A673 (cell line): Measurements from ENCODE around the gene DYDC2. TPM values are rescaled to one million over a fixed set of nuclear protein-coding genes. Genes with fewer than 3 reads are reported as not detected.

Experiments
- BruUV-seq: library from RNA; stranded (reverse); fragments of 400-500 nt; replicated peaks from 2 replicates; lab custom pipeline; 2021; lab: Mats Ljungman, UMichigan
- CTCF ChIA-PET: fragments of 300-600 bp; sonication (Branson Sonifier 250); formaldehyde crosslinking; loops from one replicate; lab custom pipeline; 2022; ENCODE audit warnings: antibody characterized with exemption; lab: Charles Lee
- POLR2A ChIA-PET: fragments of 300-600 bp; sonication (Branson Sonifier 250); formaldehyde crosslinking; loops from one replicate; lab custom pipeline; 2022; ENCODE audit warnings: antibody characterized with exemption; ENCODE audit not compliant: low non-redundant PET; lab: Charles Lee
- DNase-seq: peaks from one replicate; pipeline ENCODE4 v3.0.0-alpha.2; 2015; ENCODE audit warnings: low spot score
- H3K27ac ChIP-seq: fragments of 200-600 bp; sonication (generic); 2 replicates; pipeline ENCODE4 v1.5.1; 2016; ENCODE audit warnings: mixed run types, low read depth, mild to moderate bottlenecking, mixed read lengths, antibody characterized with exemption, low read length; ENCODE audit not compliant: poor library complexity, severe bottlenecking
- H3K27me3 ChIP-seq: fragments of 200-600 bp; sonication (generic); replicated peaks from 2 replicates; pipeline ENCODE4 v1.6.1; 2017; ENCODE audit warnings: mixed run types, low read depth, mild to moderate bottlenecking, mixed read lengths, antibody characterized with exemption, low read length; ENCODE audit not compliant: insufficient read depth, poor library complexity
- H3K36me3 ChIP-seq: fragments of 200-600 bp; sonication (generic); 2 replicates; pipeline ENCODE4 v1.6.1; 2016; ENCODE audit warnings: mixed run types, mild to moderate bottlenecking, mixed read lengths, antibody characterized with exemption, low read length; ENCODE audit not compliant: insufficient read depth, poor library complexity, severe bottlenecking
- H3K4me1 ChIP-seq: fragments of 200-600 bp; sonication (generic); 2 replicates; pipeline ENCODE4 v1.6.1; 2017; ENCODE audit warnings: mixed run types, mild to moderate bottlenecking, mixed read lengths, antibody characterized with exemption, low read length; ENCODE audit not compliant: insufficient read depth, poor library complexity, severe bottlenecking
- H3K4me3 ChIP-seq: fragments of 200-600 bp; sonication (generic); 2 replicates; pipeline ENCODE4 v1.5.1; 2016; ENCODE audit warnings: low read depth, mixed run types, mild to moderate bottlenecking, mixed read lengths, low read length; ENCODE audit not compliant: poor library complexity, severe bottlenecking
- H3K9me3 ChIP-seq: fragments of 200-600 bp; sonication (generic); 2 replicates; pipeline ENCODE4 v1.6.1; 2016; ENCODE audit warnings: mixed run types, low read depth, mild to moderate bottlenecking, mixed read lengths, antibody characterized with exemption, low read length; ENCODE audit not compliant: poor library complexity, severe bottlenecking
- CTCF ChIP-seq: fragments of 300-800, 200-600 bp; sonication (generic); conservative IDR thresholded peaks from 2 replicates; pipeline ENCODE4 v1.5.1; 2017; ENCODE audit warnings: low read depth, mild to moderate bottlenecking, antibody characterized with exemption, low read length, moderate library complexity, mixed read lengths
- EZH2 ChIP-seq: fragments of 200-600 bp; sonication (generic); IDR thresholded peaks from 2 replicates; pipeline ENCODE4 v1.6.1; 2017; ENCODE audit warnings: borderline replicate concordance, low read depth, mild to moderate bottlenecking, mixed read lengths, antibody characterized with exemption, low read length; ENCODE audit not compliant: poor library complexity, severe bottlenecking
- intact Hi-C: fragments of 100-400 bp; cut with micrococcal nuclease; formaldehyde crosslinking; loops from one replicate; pipeline ENCODE4 v1.10.0; 2022; ENCODE audit not compliant: unreplicated experiment
- total RNA-seq: library from RNA; stranded (reverse); gene quantifications from 2 replicates; pipeline ENCODE4 v1.2.3, GENCODE V29; 2021

The DYDC2 gene
- total RNA-seq, 1 experiment from 2014 or later: not detected

- ChIA-PET CTCF (interaction anchor here (0.9 to 1.9 kb wide), 5 partner anchors 9 to 563 kb away, joined by 3 to 7 read pairs (median 4); no protein-coding TSS in a partner anchor), POLR2A (interaction anchor here (0.6 kb wide), 1 partner anchor 166 kb away, joined by 9 read pairs; no protein-coding TSS in a partner anchor)
- no peak overlapping the region for H3K27ac ChIP-seq
- DNase-seq: peak; percentile 62
- no peak overlapping the region for H3K4me3 ChIP-seq
- intact Hi-C loops: loop anchor here (1.0 to 5.0 kb wide), 3 partner anchors 62 to 214 kb away; no protein-coding TSS in a partner anchor
- no peaks in the 10 kb centered on the region for H3K27me3 ChIP-seq
- BruUV-seq: no TSS peak
- H3K36me3 ChIP-seq: no peaks in the 10 kb centered on the region
- no peaks in the 10 kb centered on the region for H3K9me3 ChIP-seq
- TF ChIP-seq EZH2 (no peak), CTCF (peak; percentile 71)
- H3K4me1 ChIP-seq: no peaks in the 10 kb centered on the region
Observed at GRCh38 chr10:80382989-80383388, 26.4 kb downstream of the DYDC2 start.

GRCh38 chr10:80390740-80391139 lies 34.2 kb downstream of the DYDC2 start:
- POLR2A ChIA-PET: no interaction called here
- intact Hi-C loops: no loop called here
- Histone ChIP-seq H3K27ac (no peak overlapping the region), H3K4me3 (no peak overlapping the region), H3K27me3 (no peaks in the 10 kb centered on the region), H3K36me3 (no peaks in the 10 kb centered on the region), H3K4me1 (no peaks in the 10 kb centered on the region), H3K9me3 (no peaks in the 10 kb centered on the region)
- DNase-seq: no peak
- no TSS peak for BruUV-seq
- TF ChIP-seq CTCF (no peak), EZH2 (no peak)
- CTCF ChIA-PET: no interaction called here

GRCh38 chr10:80392250-80392649 lies 35.7 kb downstream of the DYDC2 start:
- Histone ChIP-seq H3K4me1 (no peaks in the 10 kb centered on the region), H3K27ac (no peak overlapping the region), H3K27me3 (no peaks in the 10 kb centered on the region), H3K9me3 (no peaks in the 10 kb centered on the region), H3K4me3 (no peak overlapping the region), H3K36me3 (no peaks in the 10 kb centered on the region)
- intact Hi-C loops: no loop called here
- DNase-seq: no peak
- BruUV-seq: no TSS peak
- POLR2A ChIA-PET: no interaction called here
- CTCF ChIA-PET: interaction anchor here (0.6 kb wide), 1 partner anchor 14 kb away, joined by 3 read pairs; no protein-coding TSS in a partner anchor
- TF ChIP-seq CTCF (no peak), EZH2 (no peak)
